GM19099 (cell line): ENCODE results near the gene SLC1A3.

Experiments
- POLR2A ChIP-seq: IDR thresholded peaks from 3 replicates; pipeline ENCODE4 v1.6.1; 2011; ENCODE audit warnings: low read depth; ENCODE audit not compliant: insufficient read length; ENCODE audit errors: extremely low read depth

The SLC1A3 gene

GRCh38 chr5:36606428-36607113 is at the start of gene SLC1A3:
Gene SLC1A3 (plus strand): TSS chr5:36606606. CDS start chr5:36608424, 1,818 bp downstream.
- TF ChIP-seq POLR2A: no peak

GRCh38 chr5:36558641-36559040 is 47.8 kb upstream of the SLC1A3 start:
- TF ChIP-seq POLR2A: no peak

- no peak for TF ChIP-seq POLR2A
Measured at GRCh38 chr5:36561601-36562000, 44.8 kb upstream of the SLC1A3 start.

GRCh38 chr5:36569491-36569890 is 36.9 kb upstream of the SLC1A3 start:
- no peak for TF ChIP-seq POLR2A

DNA sequence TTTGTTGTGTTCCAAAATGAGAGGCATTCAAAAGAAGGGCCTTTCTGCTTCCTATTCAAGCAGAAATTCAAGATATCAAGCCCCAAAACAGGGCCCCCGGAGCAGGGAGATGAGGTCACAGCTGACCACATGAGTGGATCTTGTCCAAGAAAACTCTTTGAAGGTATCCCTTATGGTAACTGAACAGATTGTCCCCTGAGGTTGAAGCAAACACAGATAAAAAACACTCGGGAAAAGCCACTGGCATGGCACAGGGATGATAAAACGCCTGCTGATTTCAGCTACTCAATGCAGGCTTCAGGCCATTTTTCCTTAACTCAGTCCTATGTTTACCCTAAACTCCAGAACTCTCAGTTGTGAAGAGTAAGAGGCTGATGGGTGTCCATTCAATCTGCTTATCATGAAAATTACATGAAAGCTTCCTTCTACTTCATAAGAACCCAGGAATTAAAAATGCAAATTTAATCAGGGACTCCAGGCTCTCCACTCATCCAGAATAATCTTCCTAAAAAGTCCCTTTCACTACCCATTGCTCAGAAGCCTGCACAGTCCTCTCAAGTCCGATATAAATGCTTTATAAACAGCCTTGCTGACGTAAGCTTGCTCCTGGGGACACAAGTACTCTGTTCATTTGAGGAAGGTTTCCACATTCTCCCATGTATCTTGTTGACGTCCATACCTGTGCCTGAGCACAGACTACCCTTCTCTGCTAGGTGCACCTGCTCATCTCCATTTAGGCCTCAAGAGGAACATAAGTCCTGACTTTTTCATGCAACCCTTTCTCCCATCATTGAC is 35.9 kb upstream of the SLC1A3 start:
- no peak for TF ChIP-seq POLR2A

DNA sequence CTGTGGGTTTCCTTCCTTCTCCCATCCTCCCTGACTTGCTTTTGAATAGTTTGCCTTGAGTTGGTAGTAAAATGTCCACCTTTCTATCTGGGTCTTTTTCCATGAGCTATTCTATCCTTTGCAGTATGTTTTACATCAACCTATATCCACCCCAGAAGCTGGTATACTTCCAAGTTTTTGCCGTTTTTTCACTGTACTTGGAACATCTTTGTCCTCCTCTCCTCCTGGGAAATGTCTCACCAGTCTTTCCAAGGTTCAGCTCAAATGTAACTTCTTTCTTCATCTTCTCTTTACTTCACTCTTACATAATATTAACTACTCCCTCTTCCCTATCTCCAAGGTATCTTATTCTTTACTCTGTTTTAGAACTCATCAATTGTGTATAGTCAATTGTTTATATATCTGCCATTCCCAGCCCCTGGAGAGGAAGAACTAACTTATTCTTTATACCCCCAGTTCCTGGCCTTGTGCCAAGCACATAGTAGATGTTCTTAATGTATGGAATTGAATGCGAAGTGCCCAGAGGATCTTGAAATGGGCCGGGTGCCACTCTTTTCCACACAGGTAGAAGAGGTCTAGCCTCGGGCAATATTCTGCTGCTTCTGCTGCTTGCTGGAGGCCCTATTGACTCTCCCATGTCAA is 34.9 kb upstream of the SLC1A3 start:
- no peak for TF ChIP-seq POLR2A

DNA sequence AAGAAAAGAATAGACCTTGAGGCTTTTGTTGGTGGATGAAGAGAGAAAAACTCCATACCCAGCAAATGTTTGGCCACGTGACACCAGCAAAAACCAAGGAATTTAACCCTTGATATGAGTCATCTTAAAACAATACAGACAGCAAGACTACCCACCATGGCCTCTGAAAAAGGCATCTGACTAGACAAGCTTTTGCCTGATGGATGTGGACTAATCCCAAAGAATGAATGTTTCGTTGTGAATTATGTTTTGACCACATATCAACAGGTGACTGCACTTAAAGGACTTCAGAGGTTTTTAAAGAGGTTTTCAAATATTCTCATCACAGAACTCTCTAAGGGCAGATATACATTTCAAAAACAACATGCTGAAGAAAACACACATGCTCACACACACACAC is 33.0 kb upstream of the SLC1A3 start:
- TF ChIP-seq POLR2A: no peak

DNA sequence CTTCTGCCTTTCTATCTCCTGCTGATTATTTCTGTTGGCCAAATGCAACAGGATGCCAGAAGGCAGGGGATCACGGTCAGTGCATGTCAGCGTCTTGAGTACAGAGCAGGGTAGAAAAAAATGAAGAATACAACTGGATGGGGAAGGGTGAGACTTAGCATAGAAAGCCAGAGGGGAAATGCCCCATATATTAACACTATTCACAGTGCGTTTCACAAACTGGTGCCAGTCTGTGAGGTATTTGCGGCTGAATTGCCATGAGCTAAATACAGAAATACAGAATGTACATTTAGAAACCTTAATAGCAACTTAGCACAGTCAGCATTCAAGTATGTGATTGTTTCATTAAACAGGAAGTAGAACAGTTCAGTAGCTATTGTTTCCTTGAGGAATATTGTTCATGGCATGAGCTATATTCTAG is 31.0 kb upstream of the SLC1A3 start:
- no peak for TF ChIP-seq POLR2A

DNA sequence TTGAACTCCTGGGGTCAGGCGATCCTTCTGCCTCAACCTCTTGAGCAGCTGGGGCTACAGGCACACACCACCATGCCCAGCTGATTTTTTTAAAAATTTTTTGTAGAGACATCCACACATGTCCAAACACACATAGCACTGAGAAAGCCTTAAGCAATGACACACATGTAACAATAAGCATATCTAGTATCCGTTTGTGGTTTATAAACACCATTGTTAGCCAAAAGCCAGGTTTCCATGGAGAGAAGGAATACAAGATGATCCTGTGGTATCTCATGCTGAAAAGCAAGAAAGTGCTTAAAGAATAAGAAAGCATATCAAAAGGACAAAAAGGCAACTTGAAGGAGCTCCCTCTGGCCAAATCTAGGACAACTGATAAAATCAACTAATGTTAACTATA is 29.7 kb upstream of the SLC1A3 start:
- no peak for TF ChIP-seq POLR2A

- no peak for TF ChIP-seq POLR2A
Measured at GRCh38 chr5:36581070-36581469, 25.3 kb upstream of the SLC1A3 start.

- no peak for TF ChIP-seq POLR2A
Measured at GRCh38 chr5:36584009-36584875, 22.2 kb upstream of the SLC1A3 start.

- TF ChIP-seq POLR2A: no peak
Measured at GRCh38 chr5:36585701-36586100, 20.7 kb upstream of the SLC1A3 start.

GRCh38 chr5:36587354-36587753 is 19.1 kb upstream of the SLC1A3 start:
- no peak for TF ChIP-seq POLR2A

- TF ChIP-seq POLR2A: no peak
Measured at GRCh38 chr5:36590513-36591286, 15.7 kb upstream of the SLC1A3 start.
